CD4-positive, alpha-beta T cell treated with Interferon gamma for 1 hour (primary cell): ENCODE measurements around the gene IGF1R.

ENCODE experiments used
- DNase-seq: peaks from one replicate; pipeline ENCODE4 v3.0.0-alpha.2; 2020

IGF1R gene

DNA sequence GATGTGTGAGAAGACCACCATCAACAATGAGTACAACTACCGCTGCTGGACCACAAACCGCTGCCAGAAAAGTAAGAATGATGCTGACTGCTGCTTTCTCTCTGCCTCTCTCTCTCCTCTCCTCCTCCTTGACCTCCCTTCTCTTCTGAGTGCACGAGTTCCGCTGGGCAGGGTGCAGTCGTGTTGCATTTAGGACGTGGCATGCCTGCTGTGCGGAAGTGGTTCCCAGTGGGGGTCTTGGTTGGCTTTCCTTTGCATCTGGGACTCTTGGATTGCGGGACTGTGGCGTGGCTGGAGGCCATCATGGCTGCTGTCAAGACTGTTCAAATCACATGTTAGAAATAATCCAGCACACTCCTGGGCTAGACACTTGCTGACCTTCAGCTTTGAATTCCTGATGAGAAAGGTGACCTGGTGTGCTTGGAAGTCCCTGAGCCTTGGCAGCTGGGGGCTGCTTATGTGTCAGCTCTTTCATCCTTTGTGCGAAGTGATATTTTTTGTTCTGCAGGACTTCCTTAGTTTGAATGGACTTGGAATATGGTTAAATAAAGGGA is 59.8 kb downstream of the IGF1R start:
- no peak for DNase-seq

DNA sequence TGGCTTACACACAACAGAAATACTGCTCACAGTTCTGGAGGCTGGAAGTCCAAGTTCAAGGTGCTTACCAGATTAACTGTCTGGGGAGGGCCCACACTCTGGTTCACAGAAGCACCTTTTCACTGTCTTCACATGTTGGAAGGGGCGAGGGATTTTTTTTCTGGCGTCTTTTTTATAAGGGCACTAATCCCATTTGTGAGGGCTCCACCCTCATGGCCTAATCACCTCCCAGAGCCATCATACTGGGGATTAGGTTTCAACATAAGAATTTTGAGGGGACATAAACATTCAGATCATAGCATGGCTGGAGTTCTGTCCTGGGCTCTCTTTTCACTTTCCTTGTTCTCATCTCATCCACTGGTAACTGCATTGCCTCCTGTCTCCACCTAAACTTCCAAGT is 63.5 kb downstream of the IGF1R start:
- DNase-seq = no peak

DNA sequence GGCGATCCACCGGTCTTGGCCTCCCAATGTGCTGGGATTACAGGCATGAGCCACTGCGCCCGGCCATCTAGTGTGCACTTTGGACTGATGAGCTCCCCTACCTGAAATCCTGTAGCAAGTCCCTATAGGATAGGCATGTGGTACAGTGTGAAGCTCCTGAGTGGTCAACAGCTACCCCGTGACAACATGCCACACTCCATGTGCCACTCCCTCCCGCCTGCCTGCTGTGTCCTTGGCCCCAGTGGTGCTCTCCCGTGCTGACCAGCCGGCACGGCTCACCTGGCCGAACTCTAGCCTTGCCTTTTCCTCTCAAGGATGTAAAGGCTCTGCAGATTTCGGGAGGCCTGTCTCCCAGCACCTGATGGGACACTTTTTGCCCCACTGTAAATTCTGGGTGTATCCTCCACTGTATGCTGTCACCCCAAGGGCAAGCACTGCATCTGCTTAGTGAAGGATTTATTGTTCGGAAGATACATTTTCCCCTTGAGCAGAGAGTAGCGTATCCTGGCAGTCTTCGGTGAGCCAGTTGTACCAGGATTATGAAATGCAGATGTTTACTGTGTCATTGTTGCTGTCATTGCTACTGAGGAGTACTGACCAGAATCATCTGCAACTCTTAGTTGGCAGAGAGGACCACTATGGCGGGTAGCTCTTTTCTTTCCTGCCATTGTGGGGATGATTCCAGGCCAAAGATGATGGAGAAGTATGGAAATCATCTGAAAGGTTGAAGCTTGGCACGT is 64.7 kb downstream of the IGF1R start:
- DNase-seq = no peak

DNA sequence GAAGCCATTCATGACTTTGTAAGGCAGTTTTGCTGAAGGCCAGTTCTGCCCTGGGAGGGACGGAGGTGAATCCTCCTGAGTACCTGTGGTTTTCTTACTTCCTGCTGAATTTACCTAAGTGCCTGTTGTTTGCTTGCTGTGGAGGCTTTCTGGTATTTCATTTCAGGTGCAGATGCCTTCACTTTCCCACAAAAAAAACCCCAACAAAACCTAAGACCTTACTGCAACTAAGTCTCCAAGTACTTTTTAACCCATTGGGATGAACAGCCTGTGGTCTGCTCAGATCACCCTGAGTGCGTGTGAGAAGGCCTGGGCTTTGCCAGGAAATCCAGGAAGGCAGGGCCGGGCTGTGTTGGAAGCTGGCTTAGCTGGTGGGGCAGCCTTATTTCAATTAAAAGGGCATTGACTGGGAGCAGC is 65.3 kb downstream of the IGF1R start:
- DNase-seq = no peak

DNA sequence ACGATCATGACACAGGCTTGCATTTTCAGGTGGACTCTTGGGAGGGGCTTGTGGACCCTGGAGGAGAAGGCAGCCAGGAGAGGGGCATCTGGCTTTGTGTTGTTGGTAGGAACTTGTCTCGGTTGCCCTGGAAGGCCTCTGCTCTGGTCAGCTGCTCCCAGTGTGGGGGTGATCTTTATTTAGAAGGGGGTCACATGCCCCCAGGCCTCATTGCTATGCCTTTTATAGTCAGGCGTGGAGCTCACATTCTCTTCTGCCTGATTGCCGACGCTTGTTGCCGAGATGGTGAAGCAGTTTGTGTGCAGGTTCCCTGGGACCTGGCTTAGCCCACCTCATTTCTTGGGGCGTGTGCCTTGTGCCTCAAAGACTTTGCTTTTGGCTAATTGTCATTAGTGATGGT is 66.6 kb downstream of the IGF1R start:
- DNase-seq = no peak

DNA sequence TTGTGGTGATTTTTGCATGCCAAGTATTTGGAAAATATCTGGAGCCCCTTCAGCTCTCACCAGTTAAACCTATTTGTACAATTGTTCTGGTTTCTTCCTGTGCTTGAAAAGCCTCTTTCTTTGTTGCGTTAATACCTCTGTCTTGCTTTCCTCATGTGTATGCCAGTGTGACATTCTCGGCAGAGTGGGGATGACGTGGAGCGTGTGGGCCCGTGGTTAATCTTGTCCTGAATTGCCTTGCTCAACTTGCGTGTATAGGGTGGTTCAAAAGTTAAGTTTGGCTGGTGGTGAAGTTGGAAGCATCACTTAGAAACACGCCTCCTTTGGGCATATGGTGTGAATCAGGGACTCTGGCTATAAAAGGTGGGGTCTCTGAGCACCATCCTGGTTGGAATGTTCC is 67.1 kb downstream of the IGF1R start:
- DNase-seq = no peak

DNA sequence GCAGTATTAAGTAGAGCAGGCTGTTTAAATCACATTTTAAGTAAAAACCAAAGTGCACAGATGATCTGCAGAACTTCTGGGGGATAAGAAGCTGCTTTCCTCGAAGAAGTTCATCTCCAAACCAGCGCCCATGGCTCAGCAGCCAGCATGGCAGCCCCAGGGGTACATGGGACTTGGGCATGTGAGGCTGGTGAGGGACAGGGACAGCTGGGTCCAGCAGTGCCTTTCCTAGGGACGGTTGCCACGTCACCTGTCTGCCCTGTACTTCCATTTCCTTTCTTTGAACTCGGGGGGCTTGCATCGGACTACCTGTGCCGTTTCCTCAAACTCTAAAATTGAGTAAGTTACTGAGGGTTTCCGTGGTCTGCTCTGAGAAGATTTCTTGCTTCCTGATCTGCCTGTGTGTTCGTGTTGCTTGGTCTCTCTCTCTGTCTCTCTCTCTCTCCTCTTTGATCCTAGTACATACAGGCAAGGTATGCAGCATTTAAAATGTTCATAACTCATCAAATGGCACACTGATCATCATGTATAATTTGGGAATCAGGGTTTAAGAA is 67.6 kb downstream of the IGF1R start:
- no peak for DNase-seq

DNA sequence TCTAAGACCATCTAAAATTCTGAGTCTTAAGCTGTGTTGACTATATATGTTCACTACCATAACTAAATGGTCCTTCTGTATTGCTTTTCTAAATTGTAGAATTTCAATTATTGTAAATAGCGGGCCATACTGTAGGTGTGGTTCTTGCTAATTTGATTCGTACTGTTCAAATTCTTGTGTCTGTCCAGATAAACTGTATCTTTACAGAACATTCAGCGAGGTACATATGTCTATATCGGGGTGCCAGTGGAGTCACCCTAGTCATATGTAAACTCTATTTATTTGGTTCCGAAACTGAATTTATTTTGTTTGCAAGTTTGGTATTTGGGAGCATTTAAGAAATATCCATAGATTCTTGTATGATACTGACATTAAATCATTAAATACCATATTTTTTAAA is 69.0 kb downstream of the IGF1R start:
- DNase-seq = no peak

DNA sequence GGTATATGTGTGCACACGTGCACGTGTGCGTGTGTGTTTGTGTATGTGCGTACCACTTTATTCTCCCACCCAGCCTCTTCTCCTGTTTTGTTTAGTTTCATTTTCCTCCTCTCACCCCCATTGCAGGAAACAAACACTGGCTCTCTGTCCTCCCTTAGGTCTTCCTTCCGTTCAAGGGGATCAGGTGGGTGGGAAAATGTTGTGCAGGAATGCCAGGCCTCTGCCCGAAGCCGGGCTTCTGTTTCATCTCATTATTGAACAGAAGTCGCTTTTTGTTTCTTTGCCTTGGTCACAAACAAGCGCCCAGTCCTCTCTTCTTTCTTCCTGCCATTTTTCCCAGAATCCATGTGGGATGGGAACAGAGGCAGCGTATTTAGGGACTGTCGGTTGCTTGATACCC is 69.6 kb downstream of the IGF1R start:
- DNase-seq = no peak

DNA sequence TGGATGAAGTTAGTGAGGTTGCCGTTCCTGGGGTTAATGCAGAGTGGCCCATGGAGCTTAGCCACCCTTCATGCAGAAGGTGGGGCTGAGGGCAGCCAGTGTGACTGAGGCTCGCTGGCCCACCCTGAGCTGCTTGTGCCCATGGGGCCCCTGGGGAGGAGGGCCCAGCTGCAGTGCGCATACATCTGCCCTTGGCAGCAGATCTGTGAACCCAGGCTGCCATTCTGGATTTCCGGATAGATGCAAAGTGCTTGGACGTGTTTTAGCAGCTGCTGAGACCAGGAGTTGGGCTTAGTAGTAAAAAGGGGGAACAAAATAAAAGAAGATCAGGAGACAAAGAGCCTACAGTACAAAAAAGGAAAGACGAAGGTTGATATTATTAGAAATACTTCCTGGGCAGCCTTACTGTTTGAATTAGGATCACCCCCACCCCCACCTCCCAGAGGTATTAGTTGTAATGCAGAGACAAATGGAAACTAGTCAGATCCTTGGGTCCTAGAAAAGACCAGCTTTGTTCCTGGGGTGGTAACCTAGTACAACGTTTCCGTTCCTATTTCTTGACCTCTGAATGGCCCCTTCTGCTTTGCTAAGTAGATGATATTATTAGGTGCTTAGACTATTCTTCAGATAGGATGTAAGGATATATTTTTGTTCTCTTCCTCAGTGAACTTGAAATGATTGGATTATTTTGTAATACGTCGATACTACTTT is 70.2 kb downstream of the IGF1R start:
- no peak for DNase-seq

DNA sequence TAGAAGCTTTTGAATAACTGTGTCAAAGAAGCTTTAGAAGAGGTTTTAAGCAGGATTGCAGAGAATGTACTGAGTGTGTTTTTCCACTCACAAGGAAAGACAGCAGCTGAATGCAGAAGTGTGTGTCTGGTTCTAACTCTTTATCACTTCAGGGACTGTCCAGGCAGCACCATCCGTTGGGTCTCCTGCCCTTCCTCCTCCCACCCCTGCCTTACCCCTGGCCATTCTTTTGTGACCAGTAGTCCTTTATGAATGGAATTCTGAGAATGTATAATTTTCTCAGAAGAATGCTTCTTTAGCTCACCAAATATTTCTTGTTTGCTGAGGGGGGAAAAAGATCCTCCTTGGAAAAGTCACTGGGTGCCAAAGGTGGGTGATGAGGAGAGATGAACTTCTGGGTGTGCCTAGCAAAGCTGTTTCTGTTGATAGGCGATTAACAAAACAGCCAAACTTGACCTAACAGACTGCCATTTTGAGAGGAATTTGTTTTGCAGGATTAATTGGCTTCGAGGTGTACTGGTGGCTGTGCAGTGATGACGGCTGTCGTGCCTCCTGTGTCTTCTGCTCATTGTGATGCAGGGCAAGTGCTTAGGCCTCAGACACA is 70.9 kb downstream of the IGF1R start:
- no peak for DNase-seq

DNA sequence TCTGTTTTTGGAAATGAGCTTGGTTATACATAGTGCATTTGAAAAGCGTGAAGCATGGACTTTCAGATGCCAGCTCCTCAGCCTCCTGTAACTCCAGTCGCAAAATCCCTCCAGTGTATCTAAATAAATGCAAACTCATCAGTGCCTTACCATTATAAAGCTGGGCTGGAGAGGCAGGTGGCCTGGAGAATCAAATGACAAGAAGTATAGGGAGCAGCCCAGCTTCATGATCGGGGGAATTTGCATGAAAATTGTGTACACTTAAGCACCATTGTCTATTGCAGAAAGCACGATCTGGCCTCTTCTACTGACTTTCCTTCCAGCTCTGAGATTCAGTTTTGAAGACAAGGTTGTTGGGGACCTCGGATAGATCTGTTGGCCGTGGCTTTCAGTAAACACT is 71.7 kb downstream of the IGF1R start:
- DNase-seq = no peak

DNA sequence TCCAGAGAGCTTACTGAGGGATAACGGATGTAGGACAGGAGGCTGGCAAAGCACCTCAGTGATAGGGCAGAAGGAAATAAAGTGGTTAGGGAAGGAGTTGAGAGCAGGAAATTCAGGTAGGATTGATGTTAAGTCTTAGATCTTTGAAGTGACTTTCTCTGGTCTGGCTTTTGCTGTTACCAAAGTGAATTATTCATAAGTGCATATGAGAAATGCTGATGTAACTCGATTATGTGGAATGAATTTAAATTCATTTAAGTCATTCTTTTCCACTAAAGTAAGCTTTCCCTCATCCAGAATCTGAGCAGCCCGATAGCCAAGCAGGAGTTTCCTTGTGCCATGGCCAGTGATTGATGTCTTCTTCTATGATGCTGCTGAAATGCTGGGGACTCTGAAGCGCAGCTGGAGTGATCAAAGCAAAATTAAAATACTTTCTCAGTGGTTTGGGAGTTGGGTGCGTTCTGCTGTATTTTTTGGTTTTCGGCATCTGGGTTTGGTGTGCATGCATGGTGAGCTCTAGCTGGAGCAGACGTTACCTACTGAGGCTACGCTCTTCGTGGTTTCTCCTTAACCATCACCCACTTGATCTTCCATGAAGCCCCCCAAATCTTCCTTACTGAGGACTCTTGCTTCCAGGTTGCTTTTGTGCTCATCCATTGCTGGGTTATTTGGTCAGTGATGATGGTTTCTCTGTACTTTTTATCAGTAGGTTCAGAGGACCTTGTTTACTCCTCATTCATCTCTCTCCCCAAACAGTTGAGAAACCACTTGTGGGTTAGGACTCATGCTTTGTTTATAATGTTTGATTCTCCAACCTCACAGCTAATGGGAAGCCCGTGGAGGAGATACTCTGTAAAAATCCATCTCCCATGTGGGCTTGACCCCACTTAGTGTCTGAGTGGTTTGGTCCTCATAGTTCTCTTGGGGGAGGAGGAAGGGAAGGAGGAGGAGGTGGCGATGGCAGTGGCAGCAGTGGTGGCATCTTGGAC is 72.5 kb downstream of the IGF1R start:
- DNase-seq = no peak

DNA sequence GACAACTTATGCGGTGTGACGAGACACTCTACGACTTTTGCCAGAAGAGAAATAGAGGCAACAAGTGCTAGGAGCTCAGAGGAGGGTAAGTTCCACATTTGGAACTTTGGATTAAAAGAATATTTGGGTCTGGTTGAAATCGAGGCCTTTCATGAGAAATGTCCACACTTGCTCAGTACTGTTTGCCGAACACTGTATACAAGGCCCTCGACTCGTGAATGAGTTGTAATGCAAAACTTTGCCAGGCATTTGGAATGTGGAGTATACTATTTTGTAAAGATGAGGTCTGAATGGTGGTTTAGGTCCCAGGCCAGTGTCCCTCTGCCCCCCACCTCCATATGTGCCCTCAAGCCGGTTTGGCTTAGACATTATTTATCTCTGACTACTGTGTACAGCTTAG is 73.9 kb downstream of the IGF1R start:
- no peak for DNase-seq

DNA sequence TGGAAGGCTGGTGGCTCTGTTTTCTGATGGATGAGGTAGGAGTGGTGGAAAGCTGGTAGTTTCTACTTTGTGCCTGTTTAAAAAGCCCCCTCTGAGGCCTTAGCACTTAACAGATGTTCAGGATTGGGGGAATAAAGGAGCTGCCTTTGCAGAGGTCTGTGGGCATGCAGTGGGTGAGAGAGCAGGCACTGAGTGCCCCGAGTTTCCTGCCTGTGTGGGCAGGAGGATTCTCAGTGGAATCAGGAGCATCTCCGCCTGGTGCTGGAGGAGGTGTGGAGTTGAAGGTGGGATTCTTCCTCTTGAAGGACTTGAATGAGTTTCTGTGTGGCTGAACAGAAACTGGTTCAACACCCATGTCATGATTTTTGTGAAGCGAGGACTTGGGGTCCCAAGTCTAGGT is 74.3 kb downstream of the IGF1R start:
- no peak for DNase-seq

DNA sequence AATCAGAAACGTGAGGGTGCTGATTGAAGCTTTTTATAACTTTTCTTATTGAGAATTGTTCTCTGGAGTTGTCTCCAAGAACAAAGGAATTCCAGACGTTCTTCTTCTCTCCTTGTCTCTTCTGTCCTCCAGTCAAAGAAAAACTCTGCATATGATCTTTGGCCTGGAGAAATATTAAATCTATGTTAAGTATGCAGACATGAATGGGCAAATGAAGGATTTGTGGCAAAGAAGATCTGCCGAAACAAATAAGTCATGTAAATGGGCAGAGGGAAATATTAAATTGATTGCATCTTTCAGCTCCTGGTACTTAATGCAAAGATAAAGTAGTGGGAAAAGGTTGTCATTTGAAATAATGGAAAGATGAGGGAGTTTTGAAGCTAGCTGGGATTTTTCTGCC is 74.9 kb downstream of the IGF1R start:
- DNase-seq = no peak

DNA sequence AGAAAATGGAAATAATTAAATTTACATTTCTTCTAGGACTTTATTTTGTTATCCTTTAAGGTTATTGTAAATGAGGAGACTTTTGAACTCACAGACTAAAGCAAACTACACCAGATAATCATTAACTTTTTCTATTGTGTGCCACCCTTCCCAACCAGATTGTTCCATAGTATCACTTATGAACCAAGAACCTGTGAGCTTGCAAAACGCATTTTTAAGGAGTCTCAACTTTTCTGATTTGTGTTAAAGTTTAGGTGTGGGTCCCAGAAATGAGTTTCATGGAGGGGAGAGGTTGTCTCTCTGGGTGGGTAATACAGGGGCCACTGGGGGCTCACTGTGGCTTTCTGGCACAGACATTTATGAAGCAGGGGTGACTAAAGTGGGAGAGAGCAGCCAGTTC is 75.7 kb downstream of the IGF1R start:
- no peak for DNase-seq

DNA sequence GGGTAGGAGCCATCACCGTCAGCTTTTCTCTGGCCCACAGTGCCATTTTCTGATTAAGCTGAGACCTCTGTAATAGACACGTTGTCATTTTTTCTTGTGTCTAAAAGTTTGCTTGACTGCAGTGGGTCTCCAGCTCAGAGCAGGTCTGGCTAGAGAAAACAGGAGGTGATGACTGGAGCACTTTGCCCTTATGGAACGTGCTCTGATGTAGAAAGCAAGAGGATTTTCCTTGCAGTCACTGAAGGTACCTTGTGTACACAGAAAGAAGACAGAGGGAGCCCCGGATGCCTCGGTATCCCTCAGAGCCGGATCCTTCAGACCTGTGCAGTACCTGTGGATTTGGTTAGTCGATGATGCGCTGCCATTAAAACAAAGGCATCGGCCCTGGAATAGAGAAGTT is 76.2 kb downstream of the IGF1R start:
- no peak for DNase-seq

DNA sequence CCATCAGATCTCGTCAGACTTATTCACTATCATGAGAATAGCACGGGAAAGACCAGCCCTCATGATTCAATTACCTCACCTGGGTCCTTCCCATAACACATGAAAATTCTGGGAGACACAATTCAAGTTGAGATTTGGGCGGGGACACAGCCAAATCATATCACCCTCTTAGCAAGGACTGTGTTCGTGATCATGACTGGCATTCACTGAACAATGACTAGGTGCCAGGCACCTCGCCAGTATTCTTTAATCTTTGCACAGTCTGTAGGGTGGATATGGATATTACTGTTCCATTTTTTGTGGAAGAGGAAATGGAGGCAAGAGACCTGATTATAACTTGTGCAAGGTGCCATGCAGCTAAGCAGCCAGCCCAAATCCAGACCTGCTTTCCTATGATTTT is 77.5 kb downstream of the IGF1R start:
- DNase-seq = no peak

DNA sequence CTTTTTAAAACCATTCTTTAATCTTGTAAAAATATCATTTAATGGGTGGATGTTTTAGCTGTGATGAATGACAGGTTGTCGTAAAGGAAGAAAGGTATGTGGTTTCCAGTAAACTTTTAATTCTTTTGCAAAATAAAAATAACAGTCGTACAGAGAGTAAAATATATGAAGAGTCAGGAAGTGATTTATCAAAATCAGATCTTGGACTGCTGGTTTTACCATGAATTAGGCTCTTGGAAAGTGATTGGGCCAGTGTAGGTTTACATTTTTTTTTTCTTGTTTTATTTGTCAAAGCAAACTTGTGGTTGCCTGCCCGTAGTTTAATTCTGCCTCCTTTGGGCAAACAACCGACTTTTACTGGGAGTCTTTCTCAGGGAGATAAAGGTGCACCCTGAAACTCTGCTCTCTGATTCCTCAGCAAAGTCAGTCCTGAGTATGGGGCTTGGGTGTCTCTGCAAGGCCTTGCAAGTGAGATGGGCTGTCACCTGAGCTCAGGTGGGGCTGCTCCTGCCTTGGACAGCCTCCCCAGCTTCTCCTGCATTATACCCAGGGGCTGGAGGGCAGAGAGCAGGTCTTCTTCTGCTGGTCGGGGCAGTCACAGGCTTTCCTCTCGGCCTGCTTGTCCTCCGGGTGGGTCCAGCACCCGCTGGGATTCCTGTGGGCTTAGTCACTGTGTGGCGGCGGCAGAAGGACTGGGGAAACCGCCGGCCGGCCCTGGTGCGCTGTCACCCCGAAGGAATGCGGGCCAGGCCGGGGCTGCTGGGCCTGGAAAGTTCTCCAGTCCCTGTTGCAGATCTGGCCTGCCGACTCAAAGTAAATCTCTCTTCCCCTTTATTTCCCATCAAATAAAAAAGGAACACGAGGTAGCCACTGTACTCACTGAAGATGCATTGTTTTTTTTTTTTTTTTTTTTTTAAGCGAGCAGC is 79.0 kb downstream of the IGF1R start:
- no peak for DNase-seq

DNA sequence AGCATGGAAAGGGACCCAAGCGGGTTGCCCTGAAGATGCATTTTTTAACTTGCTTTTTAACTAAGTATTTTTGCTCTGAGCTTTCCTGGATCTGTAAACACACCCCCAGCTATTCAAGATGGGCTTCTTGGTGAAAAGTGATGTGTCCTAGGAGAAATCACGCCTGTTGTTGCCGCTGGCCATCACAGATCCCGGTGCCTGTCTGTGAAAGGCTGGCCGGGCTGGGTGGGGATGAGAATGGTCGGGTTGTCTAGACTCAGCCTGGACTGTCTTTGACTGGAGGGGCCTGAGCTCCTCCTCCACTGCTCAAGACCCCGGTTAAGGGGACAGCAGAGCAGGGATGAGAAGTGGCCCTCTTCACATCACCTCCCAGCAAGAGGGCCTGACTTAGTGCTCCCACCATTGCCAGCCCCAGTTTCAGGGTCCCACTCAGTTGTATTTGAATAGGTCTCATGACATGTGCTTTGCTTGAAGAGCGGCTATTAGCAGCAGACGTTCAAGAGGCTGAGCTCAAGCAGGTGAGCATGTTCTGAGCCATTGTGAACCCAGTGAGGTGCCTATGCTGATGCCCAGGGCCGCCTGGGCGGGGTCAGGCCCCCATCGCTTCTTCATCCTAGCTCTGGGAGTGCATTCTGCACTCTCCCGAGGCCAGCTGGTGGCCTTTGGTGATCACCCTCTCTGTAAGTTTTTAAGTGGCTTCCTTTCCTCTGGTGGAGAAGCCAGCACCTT is 79.9 kb downstream of the IGF1R start:
- DNase-seq = no peak
